LoVo (cell line): ENCODE measurements around the gene MLLT10.
A peak's percentile ranks its signal among the peaks of the same experiment; 100 is the strongest.

Source experiments
- DNase-seq: peaks from one replicate; pipeline ENCODE4 v3.0.0-alpha.2; 2016; ENCODE audit warnings: low spot score

Gene MLLT10

DNA sequence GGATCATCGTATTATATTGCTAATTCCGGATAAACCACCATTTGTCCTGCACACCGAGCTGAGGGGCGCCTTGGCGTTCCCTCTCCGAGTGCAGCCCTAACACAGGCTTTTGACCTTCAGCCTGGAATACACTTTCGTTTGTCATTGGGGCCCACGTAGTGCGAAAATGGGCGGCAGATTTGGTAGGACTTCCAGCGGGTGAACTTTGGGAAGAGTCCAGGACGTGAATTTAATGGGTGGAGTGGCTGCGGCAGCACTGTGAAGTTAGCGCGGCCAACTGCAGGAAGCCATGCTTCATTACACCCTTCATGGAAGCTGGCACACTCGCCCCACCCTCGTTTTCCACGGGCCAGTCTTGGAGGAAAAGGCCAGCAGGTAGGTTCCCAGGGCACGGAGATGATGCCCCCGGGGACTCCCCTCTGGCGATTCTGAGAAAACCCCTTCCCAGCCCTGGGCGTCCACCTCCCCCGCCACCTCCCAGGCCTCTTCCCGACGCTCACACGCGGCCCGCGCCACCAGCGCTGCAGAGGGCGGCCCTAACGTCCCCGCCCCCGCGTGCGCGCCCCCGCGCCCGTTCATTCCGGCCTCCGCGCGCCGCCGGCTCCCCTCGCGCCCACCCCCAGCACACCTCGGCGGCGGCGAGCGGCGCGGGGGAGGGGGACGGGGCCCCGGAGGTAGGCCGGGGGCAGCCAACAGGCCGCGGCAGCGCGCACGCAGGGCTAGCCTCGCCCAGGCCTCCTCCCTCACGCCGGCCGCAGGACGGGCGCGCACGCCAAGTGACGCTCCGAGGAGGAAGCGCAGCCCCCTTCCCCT is at the start of gene MLLT10:
MLLT10 (plus strand) TSS at position 766 of the 813 bp plus-strand sequence. CDS start 413 bp downstream, outside the sequence.
- DNase-seq = peak; percentile 92

- DNase-seq = no peak
These were observed 46.4 kb upstream of the MLLT10 start for GRCh38 chr10:21487416-21488180.

- DNase-seq = no peak
These were observed 45.6 kb upstream of the MLLT10 start for GRCh38 chr10:21488246-21488956.

GRCh38 chr10:21488957-21489446 is 45.0 kb upstream of the MLLT10 start:
- no peak for DNase-seq

DNA sequence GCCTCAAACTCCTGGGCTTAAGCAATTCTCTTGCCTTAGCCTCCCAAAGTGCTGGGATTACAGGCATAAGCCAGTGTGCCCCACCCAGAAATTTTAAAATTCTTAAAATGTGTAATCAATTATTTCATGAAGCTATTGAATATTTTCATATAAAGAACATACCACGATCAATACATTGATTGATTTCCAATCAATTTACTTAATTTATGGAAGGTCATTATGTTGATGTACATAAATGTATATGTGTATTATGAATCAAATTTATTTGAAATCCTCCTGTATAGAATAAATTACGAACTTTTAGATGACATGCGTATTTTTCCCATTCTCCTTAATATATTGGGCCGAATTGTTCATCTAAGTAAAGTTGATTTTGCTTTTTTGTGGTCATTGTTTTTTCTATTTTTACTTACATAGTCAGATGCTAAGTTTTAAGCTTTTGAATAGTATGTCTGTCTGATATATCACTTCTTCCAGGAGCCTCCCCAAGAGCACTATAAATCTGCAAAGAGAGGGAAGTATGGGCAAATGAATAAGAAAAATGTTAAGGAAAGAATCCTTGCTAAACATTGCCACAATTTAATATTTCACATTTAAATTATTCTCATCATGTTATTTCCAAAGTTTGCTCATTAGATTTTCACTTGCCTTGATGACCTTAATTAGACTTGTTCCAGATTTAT is 43.9 kb upstream of the MLLT10 start:
- no peak for DNase-seq

DNA sequence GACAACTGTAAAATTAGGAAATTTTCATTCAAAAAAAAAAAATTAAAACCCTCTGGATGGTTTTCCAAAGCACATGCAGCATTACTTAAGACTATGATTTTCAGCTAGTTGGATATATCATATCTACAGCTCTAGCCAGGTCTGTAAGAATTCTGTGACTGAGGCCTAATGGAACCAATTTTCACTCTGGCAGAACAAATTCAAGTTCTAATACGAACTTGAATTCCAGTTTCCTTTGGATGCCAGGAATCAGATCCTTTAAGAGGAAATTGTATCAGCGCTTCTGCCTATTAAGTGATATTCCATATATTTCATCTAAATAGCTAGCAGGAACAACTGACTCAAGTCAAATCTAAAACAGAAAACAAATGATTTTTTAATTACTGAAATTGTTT is 43.3 kb upstream of the MLLT10 start:
- DNase-seq = no peak

DNA sequence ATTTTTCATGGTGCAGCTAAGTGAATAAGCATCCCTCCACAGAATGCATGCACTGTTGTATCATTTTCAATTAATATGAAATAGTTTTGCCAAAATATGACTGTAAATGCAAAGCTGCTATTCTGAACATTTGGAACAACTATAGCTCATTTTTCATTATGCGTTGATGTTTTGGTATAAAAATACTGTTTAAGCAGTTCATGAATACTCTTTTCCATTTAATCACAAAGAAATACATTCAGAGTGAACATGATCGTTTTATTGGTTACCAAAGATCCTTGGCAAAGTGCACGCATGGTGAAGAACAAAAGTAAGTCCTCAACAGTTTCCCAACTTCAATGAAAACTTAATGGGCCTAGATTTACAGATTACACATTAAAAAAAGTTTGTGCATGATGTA is 41.6 kb upstream of the MLLT10 start:
- DNase-seq = no peak

DNA sequence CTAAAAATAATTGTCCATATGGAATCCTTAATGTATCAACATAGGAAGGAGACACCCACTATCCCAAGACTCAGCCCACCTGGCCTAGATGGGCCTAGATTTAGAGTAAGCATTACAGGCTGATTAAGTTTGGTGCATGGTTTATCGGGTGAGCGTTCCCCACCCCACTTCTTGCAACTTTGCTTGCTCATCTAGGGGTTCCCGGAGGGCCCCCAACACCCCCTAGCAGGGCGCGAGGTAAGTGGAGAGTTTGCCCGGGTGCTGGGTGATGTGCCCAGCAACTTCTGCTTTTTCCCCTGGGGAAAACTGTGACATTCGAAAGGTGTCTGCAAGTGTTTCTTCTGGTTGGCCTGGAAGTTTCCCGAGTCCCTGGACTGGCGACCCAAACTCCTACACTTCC is 40.2 kb upstream of the MLLT10 start:
- no peak for DNase-seq

DNA sequence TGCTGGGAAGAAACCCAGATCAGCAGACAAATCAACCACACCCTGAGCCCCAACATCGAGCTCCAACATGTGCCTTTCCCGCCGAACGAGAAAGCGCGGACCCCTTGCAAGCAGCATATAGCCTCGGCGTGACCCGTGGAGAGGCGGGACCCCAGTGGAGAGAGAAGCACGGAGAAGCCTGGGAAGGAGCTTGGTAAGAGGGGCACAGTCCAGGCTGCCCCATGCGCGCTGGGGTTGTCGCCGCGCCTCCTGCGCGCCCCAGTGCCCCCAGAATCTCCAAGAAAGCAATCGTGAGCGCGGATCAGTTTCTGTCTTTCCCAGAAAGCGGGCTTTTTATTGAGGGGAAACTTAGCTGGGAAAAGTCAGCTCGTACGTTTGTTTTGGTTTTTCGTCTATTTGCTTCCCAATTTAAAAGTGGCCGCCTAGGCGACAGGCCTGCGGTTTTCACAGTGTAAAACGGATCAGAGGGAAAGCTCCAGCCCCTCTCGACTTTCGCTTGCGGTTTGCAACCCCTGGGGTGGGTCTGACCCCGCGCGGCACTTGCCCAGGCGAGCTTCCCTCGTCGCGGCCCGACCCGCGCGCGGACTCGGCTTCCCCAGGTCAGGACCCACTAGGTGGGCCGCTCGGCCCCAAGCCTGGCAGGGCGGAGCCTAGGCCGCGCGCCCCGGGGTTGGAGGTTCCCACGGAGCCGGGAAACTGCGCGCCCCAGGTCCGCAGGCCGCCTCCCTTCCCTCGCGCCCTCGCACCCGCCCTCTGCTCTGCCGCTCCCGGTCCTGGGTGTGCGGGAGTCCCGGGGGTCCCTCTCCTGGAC is 39.6 kb upstream of the MLLT10 start:
- DNase-seq = no peak

DNA sequence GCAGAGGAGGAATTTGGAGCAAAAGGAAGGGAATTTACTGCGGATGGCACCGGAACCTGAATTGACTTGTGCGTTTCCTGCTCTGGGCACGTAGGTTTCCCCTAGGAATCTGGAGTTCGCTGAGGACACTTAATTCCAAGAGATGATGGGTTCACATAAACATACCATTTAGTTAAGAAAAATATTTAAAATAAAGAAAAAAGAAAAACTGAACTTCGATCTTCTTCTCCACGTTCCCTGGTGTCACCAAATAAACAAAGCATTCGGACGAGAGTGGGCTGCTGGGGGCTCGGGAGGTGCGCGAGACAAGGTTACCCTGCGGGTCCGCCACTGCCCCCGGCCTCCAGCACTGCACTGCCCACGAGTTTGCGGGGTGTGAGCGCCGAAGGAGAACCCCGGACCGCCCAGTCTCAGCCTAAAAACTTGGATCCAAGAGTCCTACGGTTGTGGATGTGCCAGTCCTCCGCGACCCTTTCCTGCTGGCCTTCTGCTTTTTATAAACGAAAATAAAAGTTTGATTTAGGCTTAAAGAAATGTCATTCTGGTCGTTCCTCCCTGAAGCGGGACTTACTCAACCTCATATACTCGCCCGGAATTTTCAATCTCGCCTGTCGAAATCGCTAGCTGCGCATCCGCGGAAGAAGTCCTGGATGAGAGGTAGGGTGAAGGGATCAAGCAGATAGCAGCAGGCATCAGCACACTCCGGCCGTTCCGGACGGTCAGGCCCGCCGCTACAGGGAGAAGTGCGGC is 38.9 kb upstream of the MLLT10 start:
- peak; percentile 5 for DNase-seq

GRCh38 chr10:21495752-21496342 is 38.2 kb upstream of the MLLT10 start:
- DNase-seq = peak; percentile 83

DNA sequence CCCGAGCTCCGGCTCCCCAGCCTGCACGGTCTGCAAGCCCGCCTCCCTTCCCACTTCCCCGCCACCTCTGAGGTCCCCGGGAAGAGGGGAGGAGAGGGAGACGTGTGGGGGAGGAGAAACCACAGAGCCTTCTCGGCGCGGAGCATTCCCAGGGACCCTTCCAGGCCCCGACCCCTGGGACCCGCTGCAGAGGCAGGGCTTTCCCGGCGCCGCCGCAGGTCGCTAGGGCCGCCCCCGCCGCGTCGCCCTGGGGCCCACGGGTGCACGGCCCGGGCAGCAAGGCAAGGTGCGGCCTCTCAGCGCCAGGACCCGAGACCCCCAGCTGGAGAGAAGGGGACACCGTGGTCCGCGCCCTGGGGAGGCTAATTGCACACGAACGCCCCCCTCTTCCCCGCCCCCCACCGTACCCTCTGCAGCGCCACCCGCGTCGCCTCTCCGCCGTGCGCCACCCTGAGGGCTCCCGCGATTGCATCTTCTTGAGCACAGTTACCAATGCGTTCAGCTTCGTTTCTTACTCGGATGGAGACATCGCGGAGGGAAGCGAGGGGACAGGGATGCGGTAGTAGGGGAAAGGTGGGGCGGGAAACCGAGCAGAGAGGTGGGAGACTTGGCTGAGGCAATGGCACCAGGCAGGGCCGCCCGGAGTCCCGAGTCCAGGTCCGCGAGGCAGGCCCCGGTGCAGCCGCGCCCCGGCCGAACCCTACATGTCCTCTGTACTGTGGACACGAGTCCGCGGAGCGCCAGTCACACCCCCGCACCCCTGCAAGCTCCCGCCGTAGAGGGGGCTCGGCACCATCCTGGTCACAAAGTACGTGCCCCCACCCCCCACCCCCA is 37.5 kb upstream of the MLLT10 start:
- peak; percentile 68 for DNase-seq

GRCh38 chr10:21497177-21497807 is 36.7 kb upstream of the MLLT10 start:
- peak; percentile 96 for DNase-seq

DNA sequence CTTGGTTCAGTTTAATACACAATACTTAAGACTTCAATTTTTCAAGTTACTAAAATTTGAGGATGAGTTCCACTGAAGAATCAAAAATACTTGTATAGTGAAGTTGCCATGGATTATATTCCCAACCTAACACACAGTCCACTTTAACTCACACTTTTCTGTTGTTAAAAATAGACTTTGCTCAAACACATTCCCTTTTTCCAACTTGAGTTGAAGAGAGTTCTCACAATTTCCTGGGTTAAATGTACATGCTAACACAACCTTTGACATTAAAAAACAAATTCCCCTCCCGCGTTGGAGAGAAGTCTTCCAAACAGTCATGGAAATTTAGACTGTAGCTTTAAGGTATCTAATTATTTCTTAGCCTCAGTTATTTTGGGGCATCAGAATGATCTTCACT is 35.7 kb upstream of the MLLT10 start:
- DNase-seq = no peak

- no peak for DNase-seq
These were observed 35.0 kb upstream of the MLLT10 start for GRCh38 chr10:21498986-21499385.

DNA sequence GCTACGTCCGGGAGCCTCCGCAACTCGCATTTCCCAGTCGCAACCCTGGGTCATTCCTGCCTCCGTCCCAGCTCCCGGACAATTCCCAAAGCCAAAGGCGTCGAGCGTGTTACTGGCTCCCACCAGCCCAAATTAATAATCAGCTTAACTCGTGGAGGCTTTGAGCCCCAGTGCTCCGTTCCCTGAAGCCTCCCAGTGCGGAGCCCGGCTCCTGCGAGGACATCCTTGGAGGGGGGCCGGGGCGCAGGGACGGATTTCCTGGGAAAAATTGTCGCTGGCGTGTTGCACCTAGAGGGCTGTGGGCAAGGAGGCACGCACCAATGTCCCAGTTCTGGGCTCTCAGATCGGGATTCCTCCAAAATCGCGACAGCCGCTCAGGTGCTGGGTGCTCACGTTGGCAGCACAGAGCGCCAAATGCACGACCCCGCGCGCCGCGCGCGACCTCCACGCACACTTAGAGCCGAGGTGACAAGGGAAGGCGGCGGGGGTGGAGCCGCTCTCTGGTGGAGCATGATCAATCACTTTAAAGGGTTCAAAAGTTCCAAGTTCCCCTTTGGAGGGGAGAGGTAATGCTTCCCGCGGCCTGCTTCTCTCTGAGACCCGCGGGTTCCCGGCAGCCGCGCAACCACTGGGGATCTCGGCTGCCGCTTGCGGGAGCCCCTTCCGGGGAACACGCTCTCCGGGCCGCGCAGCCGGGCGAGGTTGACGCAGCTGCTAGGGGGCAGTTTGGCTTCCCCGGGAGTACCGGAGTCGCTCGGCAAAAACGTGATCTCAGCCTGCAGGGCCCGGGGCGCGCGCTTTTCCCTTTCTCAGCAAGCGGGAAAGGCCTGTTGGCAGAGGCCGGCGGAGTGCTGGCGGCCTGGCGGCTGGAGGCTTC is 34.1 kb upstream of the MLLT10 start:
- no peak for DNase-seq

DNA sequence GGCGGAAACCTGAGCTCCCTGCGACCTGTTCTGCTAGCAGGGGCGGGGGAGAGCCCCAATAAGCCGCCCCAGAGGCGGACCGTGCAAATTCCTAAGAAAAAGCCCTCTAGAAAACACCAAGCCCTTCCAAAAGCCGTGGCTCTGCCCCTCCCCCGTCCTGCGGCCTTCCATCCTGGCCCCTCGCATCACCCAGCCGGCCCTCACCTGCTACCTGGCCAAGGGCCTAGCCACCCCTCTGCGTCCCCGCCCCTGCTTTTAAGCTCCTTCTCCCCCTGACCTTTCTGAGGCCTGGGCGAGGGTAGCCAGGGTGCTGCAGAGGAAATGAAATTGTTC is 33.5 kb upstream of the MLLT10 start:
- no peak for DNase-seq

- no peak for DNase-seq
These were observed 32.9 kb upstream of the MLLT10 start for GRCh38 chr10:21501091-21501490.
